Caco-2 (cell line): ENCODE results near the gene TMED4. TPM values are rescaled to one million over a fixed set of nuclear protein-coding genes. Genes with fewer than 3 reads are reported as not detected.

Experiments used
- BruUV-seq: library from RNA; stranded (reverse); fragments of 400-500 nt; replicated peaks from 2 replicates; lab custom pipeline; 2021; lab: Mats Ljungman, UMichigan
- CTCF ChIA-PET: fragments of 300-600 bp; sonication (Branson Sonifier 250); formaldehyde crosslinking; loops from one replicate; lab custom pipeline; 2022; ENCODE audit warnings: antibody characterized with exemption; lab: Charles Lee
- POLR2A ChIA-PET: fragments of 300-600 bp; sonication (Branson Sonifier 250); formaldehyde crosslinking; loops from one replicate; lab custom pipeline; 2022; ENCODE audit warnings: antibody characterized with exemption; lab: Charles Lee
- DNase-seq, 2 experiments: peaks; one replicate each; pipeline versions ENCODE4 v3.0.0 to v3.0.0-alpha.2; 2020 to 2022
- H3K27me3 ChIP-seq: replicated peaks from 2 replicates; pipeline ENCODE4 v1.6.0; 2011; ENCODE audit warnings: low read length; ENCODE audit not compliant: control insufficient read depth, insufficient read depth
- H3K36me3 ChIP-seq: 2 replicates; pipeline ENCODE4 v1.5.1; 2011; ENCODE audit warnings: low read length; ENCODE audit not compliant: control insufficient read depth, insufficient read depth
- H3K4me1 ChIP-seq: fragments of 250-450 bp; sonication (Bioruptor Pico); 2 replicates; pipeline ENCODE4 v1.5.1; 2020; ENCODE audit warnings: mild to moderate bottlenecking
- H3K4me3 ChIP-seq: 2 replicates; pipeline ENCODE4 v1.5.1; 2011; ENCODE audit warnings: low read depth, mild to moderate bottlenecking, control low read depth, low read length
- H3K9me3 ChIP-seq: fragments of 250-450 bp; sonication (Bioruptor Pico); 2 replicates; pipeline ENCODE4 v1.5.1; 2020; ENCODE audit warnings: mild to moderate bottlenecking, moderate library complexity
- H3K27ac Mint-ChIP-seq: one replicate; pipeline ENCODE4 v1.8.0; 2022; ENCODE audit warnings: mixed read lengths; ENCODE audit not compliant: unreplicated experiment
- H3K27me3 Mint-ChIP-seq: one replicate; pipeline ENCODE4 v1.8.0; 2022; ENCODE audit warnings: mixed read lengths; ENCODE audit not compliant: insufficient read depth, unreplicated experiment
- H3K36me3 Mint-ChIP-seq: one replicate; pipeline ENCODE4 v1.8.0; 2022; ENCODE audit warnings: mild to moderate bottlenecking, mixed read lengths; ENCODE audit not compliant: insufficient read depth, unreplicated experiment
- H3K4me1 Mint-ChIP-seq: one replicate; pipeline ENCODE4 v1.8.0; 2022; ENCODE audit warnings: low read depth, mixed read lengths; ENCODE audit not compliant: unreplicated experiment
- H3K4me3 Mint-ChIP-seq: one replicate; pipeline ENCODE4 v1.8.0; 2022; ENCODE audit warnings: mild to moderate bottlenecking, moderate library complexity, mixed read lengths; ENCODE audit not compliant: unreplicated experiment
- H3K9me3 Mint-ChIP-seq: one replicate; pipeline ENCODE4 v1.8.0; 2022; ENCODE audit warnings: mixed read lengths; ENCODE audit not compliant: unreplicated experiment
- intact Hi-C: fragments of 100-400 bp; cut with micrococcal nuclease; formaldehyde crosslinking; loops from one replicate; pipeline ENCODE4 v1.10.0; 2022; ENCODE audit not compliant: unreplicated experiment
- total RNA-seq: library from RNA; stranded (reverse); gene quantifications from 2 replicates; pipeline ENCODE4 v1.2.3, GENCODE V29; 2022
- TF ChIP-seq, protein P1 (sequence below), 2 experiments: fragments of 200-600 bp in 1 of 2; IDR thresholded peaks; 1 replicate in 1 of 2; 2 replicates in 1 of 2; pipeline versions ENCODE4 v1.5.1 to v1.8.0; 2011 to 2022; ENCODE audit warnings: antibody characterized with exemption in 1 of 2, control low read depth in 1 of 2, inconsistent platforms in 1 of 2, low read depth in 1 of 2, low read length in 1 of 2, mild to moderate bottlenecking in 1 of 2, moderate library complexity in 1 of 2; ENCODE audit not compliant: insufficient read depth in 1 of 2, severe bottlenecking in 1 of 2, unreplicated experiment in 1 of 2

The TMED4 gene
- total RNA-seq, 1 experiment from 2014 or later, result 96.6 TPM

DNA sequence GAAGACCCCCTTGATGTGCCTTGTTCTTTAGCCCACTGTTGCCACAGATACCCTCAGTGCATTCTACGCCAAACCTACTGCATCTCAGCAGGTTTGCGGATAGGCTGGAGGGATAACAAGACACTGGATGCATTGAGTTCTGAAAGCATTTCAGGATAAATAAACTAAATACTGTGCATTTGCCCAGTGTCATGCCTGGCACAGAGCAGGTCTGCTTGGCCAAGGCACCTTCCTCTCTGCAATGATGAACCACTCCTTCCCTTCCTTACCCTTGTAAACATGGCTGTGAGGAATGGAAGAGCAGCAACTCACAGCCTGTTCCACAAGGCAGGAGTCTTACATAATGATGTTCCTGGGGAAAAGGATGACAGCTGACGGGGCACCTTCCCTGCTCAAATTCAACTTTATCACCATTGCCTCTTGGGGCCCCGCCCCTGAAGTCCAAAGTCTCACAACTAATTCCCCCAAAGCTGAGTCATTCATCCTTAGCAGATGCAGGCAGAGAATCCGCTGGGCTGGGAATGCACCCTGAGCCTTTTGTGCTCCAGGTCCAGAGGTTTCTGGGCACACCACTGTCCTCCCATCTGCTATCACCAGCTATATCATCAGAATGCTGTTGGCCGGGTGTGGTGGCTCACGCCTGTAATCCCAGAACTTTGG lies 19.9 kb downstream of the TMED4 start:
- Histone ChIP-seq H3K4me1 (peaks cover 27% of the 10 kb centered on the region), H3K36me3 (peaks cover 11% of the 10 kb centered on the region), H3K4me3 (no peak overlapping the region), H3K9me3 (no peaks in the 10 kb centered on the region), H3K27me3 (no peaks in the 10 kb centered on the region)
- peaks cover 20% of the 10 kb centered on the region for H3K4me1 Mint-ChIP-seq
- H3K9me3 Mint-ChIP-seq, result no peaks in the 10 kb centered on the region
- no peak overlapping the region for H3K27ac Mint-ChIP-seq
- peaks cover 49% of the 10 kb centered on the region for H3K36me3 Mint-ChIP-seq
- ChIA-PET CTCF (interaction anchor here (0.6 to 0.9 kb wide), 2 partner anchors 12 to 341 kb away, joined by 3 read pairs; no protein-coding TSS in a partner anchor), POLR2A (interaction anchor here (1.8 kb wide), 1 partner anchor 12 kb away, joined by 10 read pairs; the partner anchor contains the start of gene DDX56)
- no peak overlapping the region for H3K4me3 Mint-ChIP-seq
- TF ChIP-seq, protein P1, sequence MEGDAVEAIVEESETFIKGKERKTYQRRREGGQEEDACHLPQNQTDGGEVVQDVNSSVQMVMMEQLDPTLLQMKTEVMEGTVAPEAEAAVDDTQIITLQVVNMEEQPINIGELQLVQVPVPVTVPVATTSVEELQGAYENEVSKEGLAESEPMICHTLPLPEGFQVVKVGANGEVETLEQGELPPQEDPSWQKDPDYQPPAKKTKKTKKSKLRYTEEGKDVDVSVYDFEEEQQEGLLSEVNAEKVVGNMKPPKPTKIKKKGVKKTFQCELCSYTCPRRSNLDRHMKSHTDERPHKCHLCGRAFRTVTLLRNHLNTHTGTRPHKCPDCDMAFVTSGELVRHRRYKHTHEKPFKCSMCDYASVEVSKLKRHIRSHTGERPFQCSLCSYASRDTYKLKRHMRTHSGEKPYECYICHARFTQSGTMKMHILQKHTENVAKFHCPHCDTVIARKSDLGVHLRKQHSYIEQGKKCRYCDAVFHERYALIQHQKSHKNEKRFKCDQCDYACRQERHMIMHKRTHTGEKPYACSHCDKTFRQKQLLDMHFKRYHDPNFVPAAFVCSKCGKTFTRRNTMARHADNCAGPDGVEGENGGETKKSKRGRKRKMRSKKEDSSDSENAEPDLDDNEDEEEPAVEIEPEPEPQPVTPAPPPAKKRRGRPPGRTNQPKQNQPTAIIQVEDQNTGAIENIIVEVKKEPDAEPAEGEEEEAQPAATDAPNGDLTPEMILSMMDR (IDR thresholded peaks at IDR 0.05; ENCODE audit: insufficient read depth in 1 of 2, low read depth in 1 of 2, low read length in 1 of 2, severe bottlenecking in 1 of 2, unreplicated experiment in 1 of 2), result no peak
- H3K27me3 Mint-ChIP-seq, result no peaks in the 10 kb centered on the region
- intact Hi-C loops, result no loop called here
- DNase-seq, result peak; percentile 90 to 93
- no TSS peak for BruUV-seq

DNA sequence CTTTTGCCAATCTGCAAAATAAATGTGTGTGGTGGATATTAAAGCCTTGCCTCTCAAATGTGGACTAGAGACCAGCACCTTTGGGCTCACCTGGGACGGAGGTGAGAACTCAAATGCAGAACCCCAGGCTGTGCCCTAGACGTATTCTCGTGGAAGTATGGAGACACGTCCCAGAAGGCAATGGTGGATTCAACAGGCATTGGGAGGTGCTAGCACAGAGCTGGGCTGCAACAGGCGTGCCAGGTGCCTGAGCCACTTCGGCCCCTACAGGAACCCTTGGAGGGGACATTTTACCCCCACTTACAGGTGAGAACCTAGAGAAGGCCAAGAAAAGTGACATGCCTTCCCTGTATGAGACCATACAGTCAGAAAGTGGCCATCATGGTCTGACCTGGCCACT lies 20.6 kb downstream of the TMED4 start:
- Histone ChIP-seq H3K9me3 (no peaks in the 10 kb centered on the region), H3K36me3 (peaks cover 11% of the 10 kb centered on the region), H3K4me1 (peaks cover 27% of the 10 kb centered on the region), H3K4me3 (no peak overlapping the region), H3K27me3 (no peaks in the 10 kb centered on the region)
- Mint-ChIP-seq H3K4me1 (peaks cover 20% of the 10 kb centered on the region), H3K36me3 (peaks cover 46% of the 10 kb centered on the region), H3K9me3 (no peaks in the 10 kb centered on the region), H3K4me3 (no peak overlapping the region), H3K27ac (no peak overlapping the region), H3K27me3 (no peaks in the 10 kb centered on the region)
- intact Hi-C loops, result no loop called here
- no TSS peak for BruUV-seq
- CTCF ChIA-PET, result no interaction called here
- POLR2A ChIA-PET, result interaction anchor here (1.8 kb wide), 1 partner anchor 13 kb away, joined by 10 read pairs; the partner anchor contains the start of gene DDX56
- DNase-seq, result no peak
- TF ChIP-seq, protein P1 (IDR thresholded peaks at IDR 0.05; ENCODE audit: insufficient read depth in 1 of 2, low read depth in 1 of 2, low read length in 1 of 2, severe bottlenecking in 1 of 2, unreplicated experiment in 1 of 2), result no peak

DNA sequence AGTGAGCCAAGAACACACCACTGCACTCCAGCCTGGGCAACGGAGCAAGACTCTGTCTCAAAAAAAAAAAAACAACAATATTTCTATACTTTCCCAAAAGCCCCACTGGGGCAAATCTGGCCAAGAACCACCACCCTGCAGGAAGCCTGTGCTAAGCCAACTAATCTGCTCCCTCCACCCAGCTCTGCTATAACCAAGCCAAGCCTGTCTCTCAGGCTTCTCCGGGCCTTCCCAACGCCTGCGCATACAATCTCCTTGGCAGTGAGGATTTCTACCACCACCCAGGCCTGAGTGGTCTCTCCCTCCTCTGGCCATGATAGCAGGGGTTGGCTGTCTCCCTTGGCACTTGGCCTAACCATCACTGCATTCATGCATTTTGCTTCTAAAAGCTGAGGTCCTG lies 22.5 kb downstream of the TMED4 start:
- no peaks in the 10 kb centered on the region for H3K9me3 ChIP-seq
- CTCF ChIA-PET, result no interaction called here
- no TSS peak for BruUV-seq
- DNase-seq, result no peak
- H3K4me1 ChIP-seq, result peaks cover 27% of the 10 kb centered on the region
- Mint-ChIP-seq H3K4me1 (peaks cover 13% of the 10 kb centered on the region), H3K36me3 (peaks cover 30% of the 10 kb centered on the region), H3K9me3 (no peaks in the 10 kb centered on the region), H3K27me3 (no peaks in the 10 kb centered on the region), H3K27ac (peak overlapping the region; percentile 58), H3K4me3 (no peak overlapping the region)
- H3K36me3 ChIP-seq, result 0 out of 2 replicates have a peak, but pooled peaks cover 2% of the 10 kb centered on the region
- no peaks in the 10 kb centered on the region for H3K27me3 ChIP-seq
- TF ChIP-seq, protein P1 (IDR thresholded peaks at IDR 0.05; ENCODE audit: insufficient read depth in 1 of 2, low read depth in 1 of 2, low read length in 1 of 2, severe bottlenecking in 1 of 2, unreplicated experiment in 1 of 2), result no peak
- intact Hi-C loops, result no loop called here
- H3K4me3 ChIP-seq, result no peak overlapping the region
- POLR2A ChIA-PET, result no interaction called here
